ENCODE measurements around the gene SPARC. TPM values are rescaled to one million over a fixed set of nuclear protein-coding genes. Genes with fewer than 3 reads are reported as not detected.

The SPARC gene
- total and polyA plus RNA-seq, 10 donors, result 76.5 to 963 (median 440) TPM

DNA sequence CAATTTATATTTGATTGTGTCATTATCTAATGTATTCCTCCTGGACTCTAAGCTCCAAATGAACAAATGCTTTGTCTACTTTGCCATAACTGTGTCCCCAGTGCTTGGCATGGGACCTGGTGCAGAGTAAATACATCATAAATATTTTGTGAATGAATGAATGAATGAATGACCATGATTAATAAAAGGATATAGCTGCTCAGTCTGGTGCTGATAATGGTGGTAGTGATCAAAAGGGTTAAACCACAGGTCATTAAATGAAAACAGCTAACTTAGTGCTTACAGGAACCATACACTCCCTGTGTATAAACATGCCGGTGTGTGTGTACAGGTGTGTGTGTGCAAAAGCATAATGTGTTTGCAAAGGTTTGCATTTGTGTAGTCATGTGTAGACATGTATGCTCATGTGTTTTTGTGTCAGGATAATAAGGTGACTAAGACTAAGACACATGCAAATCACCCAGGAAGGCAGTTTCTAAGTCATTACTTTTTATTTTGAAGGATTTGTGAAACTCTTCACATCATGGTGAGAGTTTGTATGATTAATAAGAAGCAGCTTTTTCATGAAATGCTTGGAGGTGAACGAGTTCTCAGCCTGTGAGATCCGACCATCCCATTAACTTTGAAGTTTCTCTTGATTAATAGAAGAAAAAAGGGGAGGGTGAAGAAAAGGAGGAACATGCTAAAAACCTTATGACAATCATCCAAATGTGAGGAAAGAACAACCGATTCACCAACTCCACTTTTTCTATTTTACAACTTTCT, 24.6 kb downstream of the SPARC start:
- no peak for DNase-seq
- Histone ChIP-seq H3K36me3 (peaks cover 0 to 50% (median 11%) of the 10 kb centered on the region in 6 donors), H3K27ac (peak overlapping the region in 7 of 8 donors; percentile 58 to 76 (median 69)), H3K4me3 (no peak overlapping the region), H3K27me3 (replicated peaks in 1 of 7) (peaks cover 0 to 5% (median 0%) of the 10 kb centered on the region in 7 donors), H3K4me1 (peaks cover 31 to 78% (median 54%) of the 10 kb centered on the region in 6 donors), H3K9me3 (no peaks in the 10 kb centered on the region)
- intact Hi-C loops (cut with DNase I; ENCODE audit: low total_unique reads), result no loop called here
- WGBS, 5 donors, result 61 to 76% (median 68%) methylated on average over 4 of the region's 4 CpGs
- TF ChIP-seq POLR2AphosphoS5 (IDR thresholded peaks at IDR 0.05) (no peak), CTCF (IDR thresholded peaks at IDR 0.05 in 8 of 11, conservative IDR thresholded peaks at IDR 0.05 in 3 of 11) (no peak), POLR2A (IDR thresholded peaks at IDR 0.05) (no peak)

- no peak for TF ChIP-seq CTCF (IDR thresholded peaks at IDR 0.05 in 8 of 11, conservative IDR thresholded peaks at IDR 0.05 in 3 of 11)
- peak in 1 of 3 donors; percentile 28 for TF ChIP-seq POLR2AphosphoS5 (IDR thresholded peaks at IDR 0.05)
- Histone ChIP-seq H3K27me3 (replicated peaks in 1 of 7) (peaks cover 0 to 5% (median 0%) of the 10 kb centered on the region in 7 donors), H3K36me3 (peaks cover 0 to 37% (median 6%) of the 10 kb centered on the region in 6 donors), H3K4me3 (no peak overlapping the region), H3K4me1 (peaks cover 31 to 66% (median 48%) of the 10 kb centered on the region in 6 donors), H3K9me3 (no peaks in the 10 kb centered on the region), H3K27ac (peak overlapping the region in 2 of 8 donors; percentile 15 to 16)
- intact Hi-C loops (cut with DNase I; ENCODE audit: low total_unique reads), result no loop called here
- 71 to 87% (median 80%) methylated on average over 12 of the region's 12 CpGs for WGBS, 5 donors
- DNase-seq, result no peak
These were observed 25.9 kb downstream of the SPARC start for GRCh38 chr5:151660616-151661495.

DNA sequence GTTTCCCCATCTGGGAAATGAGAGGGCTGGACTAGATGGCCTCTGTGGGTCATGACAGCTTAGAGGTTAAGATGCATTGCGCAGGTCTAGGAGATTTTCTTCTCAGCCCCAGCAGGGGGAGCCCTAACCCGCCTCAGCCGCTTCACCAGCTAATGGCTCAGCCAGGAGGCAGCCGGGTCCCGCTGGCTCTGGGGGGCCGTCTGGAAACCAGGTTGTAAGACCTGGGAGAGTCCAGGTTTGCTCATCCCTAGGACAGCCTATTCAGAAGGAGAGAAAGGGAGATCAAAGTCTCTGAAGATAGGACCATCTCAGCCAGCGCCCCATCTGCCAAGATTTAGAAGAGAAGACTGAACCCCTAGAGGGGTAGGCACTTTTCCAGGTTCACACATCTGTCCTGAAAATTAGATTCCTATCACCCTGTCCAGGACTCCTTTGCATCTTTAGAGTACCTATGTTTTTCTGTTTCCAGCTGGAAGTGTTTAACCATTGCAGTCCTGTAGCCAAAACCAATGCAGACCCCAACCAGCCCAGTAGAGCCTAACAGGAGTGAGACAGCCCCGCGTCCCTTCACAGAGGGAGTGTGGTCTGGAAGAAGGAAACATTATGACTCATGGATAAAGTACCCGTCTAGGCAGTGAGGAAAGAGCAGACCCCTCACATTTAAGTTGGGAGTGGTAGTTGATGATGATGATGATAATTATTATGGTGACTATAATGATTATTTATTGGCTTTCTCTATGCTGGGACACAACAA, 27.5 kb downstream of the SPARC start:
- intact Hi-C loops (cut with DNase I; ENCODE audit: low total_unique reads), result loop anchor here (5.0 kb wide), 1 partner anchor 83 kb away; no protein-coding TSS in a partner anchor
- Histone ChIP-seq H3K27me3 (replicated peaks in 1 of 7) (peaks cover 0 to 5% (median 0%) of the 10 kb centered on the region in 7 donors), H3K36me3 (peaks cover 0 to 23% (median 0%) of the 10 kb centered on the region in 6 donors), H3K4me1 (peaks cover 20 to 50% (median 31%) of the 10 kb centered on the region in 6 donors), H3K4me3 (no peak overlapping the region), H3K27ac (peak overlapping the region in 1 of 8 donors; percentile 3), H3K9me3 (no peaks in the 10 kb centered on the region)
- 29 to 42% (median 32%) methylated on average over 7 to 10 of the region's 10 CpGs for WGBS, 5 donors
- peak; percentile 94 for DNase-seq
- TF ChIP-seq POLR2A (IDR thresholded peaks at IDR 0.05), result no peak
- peak; percentile 63 to 91 (median 83) for TF ChIP-seq CTCF (IDR thresholded peaks at IDR 0.05 in 8 of 11, conservative IDR thresholded peaks at IDR 0.05 in 3 of 11)
- peak in 2 of 3 donors; percentile 51 to 61 for TF ChIP-seq POLR2AphosphoS5 (IDR thresholded peaks at IDR 0.05)

Data from spleen (tissue), 11 donors.